ENCODE data around the gene MAD1L1. TPM values are rescaled to one million over a fixed set of nuclear protein-coding genes. Genes with fewer than 3 reads are reported as not detected.

Gene MAD1L1
- total RNA-seq, 1 donor from 2014 or later: 53.8 TPM

DNA sequence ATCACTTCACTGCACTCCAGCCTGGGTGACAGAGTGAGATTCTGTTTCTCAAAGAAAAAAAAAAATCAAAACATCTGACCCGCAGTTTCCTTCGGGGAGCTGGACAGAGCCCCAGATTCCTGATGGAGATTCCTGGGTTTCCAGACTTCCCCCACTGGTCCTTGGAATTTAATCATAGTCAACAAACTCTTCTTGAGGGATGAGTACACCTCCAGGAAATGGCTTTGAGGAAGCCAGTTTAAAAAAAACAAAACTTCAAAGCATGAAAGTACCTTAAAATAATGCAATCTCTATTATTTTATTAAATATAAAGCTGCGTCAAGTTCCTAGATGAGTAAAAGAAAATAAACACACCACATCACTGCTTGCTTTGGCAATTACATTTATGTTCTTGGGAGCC, 1.2 kb upstream of the MAD1L1 start:
- Mint-ChIP-seq H3K4me1 (peaks cover 16% of the 10 kb centered on the region), H3K27ac (ENCODE audit: unreplicated experiment) (no peak overlapping the region), H3K4me3 (peak overlapping the region; percentile 94), H3K9me3 (no peaks in the 10 kb centered on the region), H3K36me3 (ENCODE audit: low read depth) (peaks cover 8% of the 10 kb centered on the region), H3K27me3 (ENCODE audit: low read depth) (no peaks in the 10 kb centered on the region)
- DNase-seq (ENCODE audit: low read depth, low spot score): no peak
- TF ChIP-seq, protein P1, sequence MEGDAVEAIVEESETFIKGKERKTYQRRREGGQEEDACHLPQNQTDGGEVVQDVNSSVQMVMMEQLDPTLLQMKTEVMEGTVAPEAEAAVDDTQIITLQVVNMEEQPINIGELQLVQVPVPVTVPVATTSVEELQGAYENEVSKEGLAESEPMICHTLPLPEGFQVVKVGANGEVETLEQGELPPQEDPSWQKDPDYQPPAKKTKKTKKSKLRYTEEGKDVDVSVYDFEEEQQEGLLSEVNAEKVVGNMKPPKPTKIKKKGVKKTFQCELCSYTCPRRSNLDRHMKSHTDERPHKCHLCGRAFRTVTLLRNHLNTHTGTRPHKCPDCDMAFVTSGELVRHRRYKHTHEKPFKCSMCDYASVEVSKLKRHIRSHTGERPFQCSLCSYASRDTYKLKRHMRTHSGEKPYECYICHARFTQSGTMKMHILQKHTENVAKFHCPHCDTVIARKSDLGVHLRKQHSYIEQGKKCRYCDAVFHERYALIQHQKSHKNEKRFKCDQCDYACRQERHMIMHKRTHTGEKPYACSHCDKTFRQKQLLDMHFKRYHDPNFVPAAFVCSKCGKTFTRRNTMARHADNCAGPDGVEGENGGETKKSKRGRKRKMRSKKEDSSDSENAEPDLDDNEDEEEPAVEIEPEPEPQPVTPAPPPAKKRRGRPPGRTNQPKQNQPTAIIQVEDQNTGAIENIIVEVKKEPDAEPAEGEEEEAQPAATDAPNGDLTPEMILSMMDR (conservative IDR thresholded peaks at IDR 0.05): no peak

- peaks cover 8% of the 10 kb centered on the region for H3K36me3 Mint-ChIP-seq (ENCODE audit: low read depth)
- peak overlapping the region; percentile 95 for H3K4me3 Mint-ChIP-seq
- H3K4me1 Mint-ChIP-seq: peaks cover 16% of the 10 kb centered on the region
- TF ChIP-seq, protein P1 (conservative IDR thresholded peaks at IDR 0.05): peak; percentile 34
- no peaks in the 10 kb centered on the region for H3K27me3 Mint-ChIP-seq (ENCODE audit: low read depth)
- H3K9me3 Mint-ChIP-seq: no peaks in the 10 kb centered on the region
- H3K27ac Mint-ChIP-seq (ENCODE audit: unreplicated experiment): peak overlapping the region; percentile 38
- DNase-seq (ENCODE audit: low read depth, low spot score): peak; percentile 20
These were observed 566 bp downstream of the MAD1L1 start for GRCh38 chr7:2231992-2232765.

GRCh38 chr7:2230882-2231281, 1.9 kb downstream of the MAD1L1 start:
- DNase-seq (ENCODE audit: low read depth, low spot score): no peak
- Mint-ChIP-seq H3K36me3 (ENCODE audit: low read depth) (peaks cover 10% of the 10 kb centered on the region), H3K27ac (ENCODE audit: unreplicated experiment) (no peak overlapping the region), H3K27me3 (ENCODE audit: low read depth) (no peaks in the 10 kb centered on the region), H3K4me3 (no peak overlapping the region), H3K9me3 (no peaks in the 10 kb centered on the region), H3K4me1 (peaks cover 16% of the 10 kb centered on the region)
- TF ChIP-seq, protein P1 (conservative IDR thresholded peaks at IDR 0.05): no peak

DNA sequence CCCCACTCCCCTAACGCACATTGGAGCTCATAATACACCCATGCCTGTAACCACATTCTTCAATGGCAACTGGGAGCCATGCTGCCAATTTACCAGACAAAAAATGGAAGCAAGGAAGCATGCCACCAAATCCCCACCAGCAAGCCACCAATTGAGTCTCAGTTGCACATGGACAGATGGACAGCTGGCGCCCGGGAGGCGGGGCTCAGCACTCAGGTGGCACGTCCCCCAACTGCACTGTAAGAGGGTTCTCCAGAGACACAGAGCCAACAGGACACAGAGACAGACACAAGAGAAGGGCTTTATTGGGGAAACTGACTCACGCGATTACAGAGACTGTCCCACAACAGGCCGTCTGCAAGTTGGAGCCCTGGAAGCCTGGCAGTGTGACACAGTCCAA, 2.5 kb downstream of the MAD1L1 start:
- Mint-ChIP-seq H3K36me3 (ENCODE audit: low read depth) (peaks cover 12% of the 10 kb centered on the region), H3K9me3 (no peaks in the 10 kb centered on the region), H3K27me3 (ENCODE audit: low read depth) (no peaks in the 10 kb centered on the region), H3K4me3 (peak overlapping the region; percentile 72), H3K4me1 (peaks cover 16% of the 10 kb centered on the region), H3K27ac (ENCODE audit: unreplicated experiment) (no peak overlapping the region)
- TF ChIP-seq, protein P1 (conservative IDR thresholded peaks at IDR 0.05): no peak
- DNase-seq (ENCODE audit: low read depth, low spot score): no peak

DNA sequence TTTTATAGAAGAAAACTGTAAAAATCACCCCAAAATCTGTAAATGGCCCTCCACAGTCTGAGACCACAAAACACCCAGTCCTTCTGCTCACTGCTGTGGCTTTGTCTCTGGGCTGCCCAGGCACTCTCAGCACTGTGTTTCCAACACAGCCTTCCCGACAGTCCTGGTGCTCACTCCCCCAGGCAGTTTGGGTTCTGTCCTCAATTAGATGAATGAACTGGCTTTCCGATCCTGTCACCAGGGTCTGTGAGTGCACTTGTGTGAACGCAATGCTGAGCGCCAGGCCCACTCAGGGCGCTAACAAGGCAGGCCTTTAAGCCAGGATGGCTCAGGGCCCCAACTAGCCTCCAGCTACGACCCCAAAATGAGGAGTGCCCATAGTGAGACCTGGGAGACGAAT, 3.3 kb downstream of the MAD1L1 start:
- H3K27ac Mint-ChIP-seq (ENCODE audit: unreplicated experiment): no peak overlapping the region
- TF ChIP-seq, protein P1 (conservative IDR thresholded peaks at IDR 0.05): no peak
- peaks cover 8% of the 10 kb centered on the region for H3K36me3 Mint-ChIP-seq (ENCODE audit: low read depth)
- peak overlapping the region; percentile 73 for H3K4me3 Mint-ChIP-seq
- no peaks in the 10 kb centered on the region for H3K9me3 Mint-ChIP-seq
- peaks cover 12% of the 10 kb centered on the region for H3K4me1 Mint-ChIP-seq
- DNase-seq (ENCODE audit: low read depth, low spot score): no peak
- no peaks in the 10 kb centered on the region for H3K27me3 Mint-ChIP-seq (ENCODE audit: low read depth)

All from neural crest cell (in vitro differentiated cells).